ENCODE results near the gene FGF1. TPM values are rescaled to one million over a fixed set of nuclear protein-coding genes. Genes with fewer than 3 reads are reported as not detected.

The FGF1 gene
- polyA plus RNA-seq (2012; ENCODE audit: insufficient read depth, insufficient read length, low read depth): 1.6 TPM

DNA sequence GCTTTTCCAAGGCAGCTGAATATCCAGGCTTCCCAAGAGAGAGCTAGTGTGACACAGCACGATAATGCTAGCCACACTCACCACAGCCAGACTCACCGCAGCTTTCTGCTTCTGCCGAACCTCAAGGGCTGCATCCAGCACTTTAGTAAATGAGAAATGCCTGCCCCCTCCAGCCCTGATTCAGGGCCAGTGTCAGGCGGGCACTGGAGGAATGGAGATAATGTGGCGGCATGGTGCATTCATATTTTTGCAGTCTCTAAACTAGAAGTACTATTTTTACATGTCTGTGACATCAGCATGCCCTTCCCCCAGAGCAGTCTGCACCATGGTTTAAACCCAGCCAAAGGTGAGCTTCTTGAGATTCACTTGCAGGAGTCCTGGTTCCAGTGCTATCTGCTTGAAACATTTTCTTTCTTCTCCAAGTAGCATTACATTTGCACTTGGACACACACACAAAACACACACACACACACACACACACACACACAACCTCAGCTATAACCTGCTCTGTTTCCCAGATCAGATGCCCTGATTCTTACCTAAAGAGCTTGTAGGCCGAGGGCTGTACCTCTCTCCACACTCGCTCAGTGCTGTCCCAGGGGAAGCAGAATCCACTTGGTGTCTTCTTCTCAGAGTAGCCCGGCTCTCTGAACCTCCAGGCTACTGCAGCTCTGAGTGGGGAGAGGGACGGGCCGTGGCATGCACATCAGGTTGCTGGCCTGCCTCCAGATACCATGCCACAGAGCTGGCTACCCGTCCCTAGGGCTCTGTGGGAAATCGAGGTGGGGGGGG, at the start of gene FGF1:
Gene FGF1, minus strand, starts transcription at position 673 of the 792 bp plus-strand sequence. CDS start 71,963 bp downstream, outside the sequence.
- Histone ChIP-seq H3K9me3 (no peaks in the 10 kb centered on the region), H3K4me3 (ENCODE audit: low read depth, low read length) (no peak within 1 kb of the TSS), H3K4me1 (peaks cover 20% of the 10 kb centered on the region), H3K36me3 (no peaks in the 10 kb centered on the region), H3K27me3 (no peaks in the 10 kb centered on the region)
- TF ChIP-seq, protein P1, sequence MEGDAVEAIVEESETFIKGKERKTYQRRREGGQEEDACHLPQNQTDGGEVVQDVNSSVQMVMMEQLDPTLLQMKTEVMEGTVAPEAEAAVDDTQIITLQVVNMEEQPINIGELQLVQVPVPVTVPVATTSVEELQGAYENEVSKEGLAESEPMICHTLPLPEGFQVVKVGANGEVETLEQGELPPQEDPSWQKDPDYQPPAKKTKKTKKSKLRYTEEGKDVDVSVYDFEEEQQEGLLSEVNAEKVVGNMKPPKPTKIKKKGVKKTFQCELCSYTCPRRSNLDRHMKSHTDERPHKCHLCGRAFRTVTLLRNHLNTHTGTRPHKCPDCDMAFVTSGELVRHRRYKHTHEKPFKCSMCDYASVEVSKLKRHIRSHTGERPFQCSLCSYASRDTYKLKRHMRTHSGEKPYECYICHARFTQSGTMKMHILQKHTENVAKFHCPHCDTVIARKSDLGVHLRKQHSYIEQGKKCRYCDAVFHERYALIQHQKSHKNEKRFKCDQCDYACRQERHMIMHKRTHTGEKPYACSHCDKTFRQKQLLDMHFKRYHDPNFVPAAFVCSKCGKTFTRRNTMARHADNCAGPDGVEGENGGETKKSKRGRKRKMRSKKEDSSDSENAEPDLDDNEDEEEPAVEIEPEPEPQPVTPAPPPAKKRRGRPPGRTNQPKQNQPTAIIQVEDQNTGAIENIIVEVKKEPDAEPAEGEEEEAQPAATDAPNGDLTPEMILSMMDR (IDR thresholded peaks at IDR 0.05; ENCODE audit: low read depth, low read length): no peak
- peak; percentile 68 for DNase-seq

DNA sequence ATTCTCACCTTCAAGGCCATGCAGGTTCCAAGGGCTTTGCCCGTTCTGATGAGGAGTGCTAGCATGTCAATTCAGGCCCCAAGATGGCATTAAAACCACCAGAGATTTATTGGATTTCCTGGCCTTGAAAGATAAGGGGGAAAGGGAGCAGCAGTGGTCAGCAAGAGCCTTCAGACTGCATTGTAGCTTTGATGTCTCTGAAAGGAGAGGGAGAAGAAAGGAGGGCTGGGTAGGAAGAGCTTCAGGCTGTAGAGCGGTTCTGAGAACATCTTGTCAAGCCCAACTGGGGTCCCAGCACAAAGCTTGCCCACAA, 41.8 kb upstream of the FGF1 start:
- TF ChIP-seq, protein P1 (IDR thresholded peaks at IDR 0.05; ENCODE audit: low read depth, low read length): no peak

DNA sequence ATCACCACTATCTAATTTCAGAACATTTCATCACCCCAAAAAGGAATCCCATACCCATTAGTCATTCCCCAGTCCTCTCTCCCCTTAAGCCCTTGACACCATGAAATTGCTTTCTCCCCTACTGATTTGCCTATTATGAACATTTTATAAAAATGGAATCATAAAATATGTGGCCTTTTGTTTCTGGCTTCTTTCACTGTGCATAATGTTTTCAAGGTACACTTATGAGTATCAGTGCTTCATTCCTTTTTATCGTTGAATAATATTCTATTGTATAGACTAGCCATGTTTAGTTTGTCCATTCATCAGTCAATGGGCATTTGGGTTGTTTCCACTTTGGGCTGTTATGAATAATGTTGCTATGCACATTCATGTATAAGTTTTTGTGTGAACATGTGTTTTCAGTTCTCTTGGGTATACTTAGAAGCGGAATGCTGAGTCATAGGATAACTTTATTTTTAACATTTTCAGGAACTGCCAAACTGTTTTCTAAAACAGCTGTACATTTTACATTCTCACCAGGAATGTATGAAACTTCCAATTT, 40.4 kb upstream of the FGF1 start:
- no peak overlapping the region for H3K4me3 ChIP-seq (ENCODE audit: low read depth, low read length)
- H3K9me3 ChIP-seq: no peaks in the 10 kb centered on the region
- TF ChIP-seq, protein P1 (IDR thresholded peaks at IDR 0.05; ENCODE audit: low read depth, low read length): no peak
- no peaks in the 10 kb centered on the region for H3K36me3 ChIP-seq
- H3K4me1 ChIP-seq: 0 out of 2 replicates have a peak, but pooled peaks cover under 1% of the 10 kb centered on the region
- DNase-seq: no peak
- H3K27me3 ChIP-seq: no peaks in the 10 kb centered on the region

More for the DNA sequence above, 41.8 kb upstream of the FGF1 start:
- no peak for DNase-seq
- Histone ChIP-seq H3K4me1 (no peaks in the 10 kb centered on the region), H3K36me3 (no peaks in the 10 kb centered on the region), H3K4me3 (ENCODE audit: low read depth, low read length) (no peak overlapping the region), H3K9me3 (no peaks in the 10 kb centered on the region), H3K27me3 (no peaks in the 10 kb centered on the region)

DNA sequence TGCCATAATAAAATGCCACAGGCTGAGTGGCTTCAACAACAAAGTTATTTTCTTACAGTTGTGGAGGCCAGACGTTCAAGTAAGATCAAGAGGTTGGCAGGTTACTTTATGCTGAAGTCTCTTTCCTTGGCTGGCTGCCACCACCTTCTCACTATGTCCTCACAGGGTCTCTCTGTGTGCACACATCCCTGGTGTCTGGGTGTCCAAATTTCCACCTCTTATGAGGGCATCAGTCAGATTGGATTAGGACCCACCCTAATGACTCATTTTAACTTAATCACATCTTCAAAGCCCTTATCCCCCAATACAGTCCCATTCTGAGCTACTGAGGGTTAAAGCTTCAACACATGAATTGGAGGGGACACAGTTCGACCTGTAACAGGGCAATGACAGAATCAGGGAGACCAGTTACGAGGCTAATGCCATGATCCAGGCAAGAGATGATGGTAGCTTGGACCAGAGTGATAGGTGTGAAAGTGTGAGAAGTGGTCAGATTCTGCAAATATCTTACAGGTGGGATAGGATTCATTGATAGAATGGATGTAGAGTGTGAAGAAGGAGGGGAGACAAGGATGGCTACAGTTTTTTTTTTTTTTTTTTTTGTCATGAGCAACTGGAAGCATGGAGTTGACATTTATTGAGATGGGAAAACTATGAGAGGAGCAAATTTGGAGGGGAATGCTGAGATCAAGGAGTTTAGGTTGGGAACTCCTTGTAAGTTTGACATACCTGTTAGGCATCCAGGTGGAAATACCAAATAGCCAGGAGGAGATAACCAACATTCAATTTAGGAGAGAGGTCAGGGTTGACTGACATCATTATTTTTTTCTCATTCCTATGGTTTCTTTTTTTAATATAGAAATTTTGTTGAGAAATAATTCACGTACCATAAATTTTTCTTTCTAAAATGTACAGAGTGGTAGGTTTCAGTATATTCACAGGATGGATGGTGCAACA, 39.6 kb upstream of the FGF1 start:
- Histone ChIP-seq H3K4me3 (ENCODE audit: low read depth, low read length) (no peak overlapping the region), H3K27me3 (no peaks in the 10 kb centered on the region), H3K4me1 (peaks cover 8% of the 10 kb centered on the region; the same call in 1 of the 2 replicates), H3K36me3 (no peaks in the 10 kb centered on the region), H3K9me3 (no peaks in the 10 kb centered on the region)
- DNase-seq: no peak
- TF ChIP-seq, protein P1 (IDR thresholded peaks at IDR 0.05; ENCODE audit: low read depth, low read length): no peak

DNA sequence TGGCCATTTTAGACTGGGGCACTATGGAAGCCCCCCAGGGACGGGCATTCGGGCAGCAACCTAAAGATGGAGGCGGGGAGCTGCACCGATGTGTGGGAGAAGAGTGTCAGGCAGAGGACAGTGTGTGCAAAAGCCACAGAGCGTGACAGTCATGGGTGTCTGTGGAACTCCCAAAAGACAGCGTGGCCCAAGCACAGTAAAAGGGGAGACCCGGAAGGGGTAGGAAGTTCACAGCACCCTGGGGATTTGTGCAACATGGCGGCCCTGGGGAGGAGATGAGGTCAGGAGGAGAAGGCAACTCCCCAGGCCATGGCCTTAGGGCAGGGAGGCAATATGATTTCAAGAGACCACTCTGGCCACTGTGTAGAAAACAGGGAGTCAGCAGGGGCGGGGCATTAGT, 38.9 kb upstream of the FGF1 start:
- H3K9me3 ChIP-seq: no peaks in the 10 kb centered on the region
- no peak for DNase-seq
- no peak overlapping the region for H3K4me3 ChIP-seq (ENCODE audit: low read depth, low read length)
- TF ChIP-seq, protein P1 (IDR thresholded peaks at IDR 0.05; ENCODE audit: low read depth, low read length): no peak
- no peaks in the 10 kb centered on the region for H3K27me3 ChIP-seq
- H3K36me3 ChIP-seq: no peaks in the 10 kb centered on the region
- H3K4me1 ChIP-seq: peaks cover 8% of the 10 kb centered on the region; the same call in 1 of the 2 replicates

Measured in BE2C (cell line).